COLO668 (cell line): ENCODE measurements around the gene MOGAT1.
"Not testable (repeated sequence)": the region's sequence is repeated elsewhere in the genome, so short reads cannot be mapped to it uniquely, and the experiment has no call there.

Experiments
- DNase-seq: peaks from one replicate; lab custom pipeline; 2025; ENCODE audit not compliant: unreplicated experiment; lab: John Stamatoyannopoulos, UW

MOGAT1 gene

GRCh38 chr2:222669353-222669752 is 2.1 kb upstream of the MOGAT1 start:
- no peak for DNase-seq

GRCh38 chr2:222670191-222671038 is 1.0 kb upstream of the MOGAT1 start:
- no peak for DNase-seq

GRCh38 chr2:222672068-222672401 is 577 bp downstream of the MOGAT1 start:
- no peak for DNase-seq

GRCh38 chr2:222673273-222673672 is 1.8 kb downstream of the MOGAT1 start:
- no peak for DNase-seq

GRCh38 chr2:222673883-222674282 is 2.4 kb downstream of the MOGAT1 start:
- no peak for DNase-seq

- DNase-seq: no peak
These were observed 6.5 kb downstream of the MOGAT1 start for GRCh38 chr2:222677981-222678380.

GRCh38 chr2:222683805-222684204 is 12.3 kb downstream of the MOGAT1 start:
- DNase-seq: no peak

- no peak for DNase-seq
These were observed 14.8 kb downstream of the MOGAT1 start for GRCh38 chr2:222686086-222686750.

- DNase-seq: no peak
These were observed 17.5 kb downstream of the MOGAT1 start for GRCh38 chr2:222688917-222689316.

GRCh38 chr2:222689322-222689721 is 17.9 kb downstream of the MOGAT1 start:
- DNase-seq: no peak

GRCh38 chr2:222690564-222691200 is 19.2 kb downstream of the MOGAT1 start:
- DNase-seq: peak; percentile 80

- not testable (repeated sequence) for DNase-seq
These were observed 22.0 kb downstream of the MOGAT1 start for GRCh38 chr2:222693413-222693812.

GRCh38 chr2:222693837-222694236 is 22.4 kb downstream of the MOGAT1 start:
- DNase-seq: no peak

- no peak for DNase-seq
These were observed 26.8 kb downstream of the MOGAT1 start for GRCh38 chr2:222698276-222698675.

- DNase-seq: no peak
These were observed 29.8 kb downstream of the MOGAT1 start for GRCh38 chr2:222701233-222701632.

- no peak for DNase-seq
These were observed 30.3 kb downstream of the MOGAT1 start for GRCh38 chr2:222701721-222702131.

GRCh38 chr2:222703091-222703490 is 31.6 kb downstream of the MOGAT1 start:
- DNase-seq: no peak

GRCh38 chr2:222703886-222704285 is 32.4 kb downstream of the MOGAT1 start:
- DNase-seq: no peak

GRCh38 chr2:222706616-222707015 is 35.2 kb downstream of the MOGAT1 start:
- DNase-seq: no peak

GRCh38 chr2:222707102-222707688 is 35.7 kb downstream of the MOGAT1 start:
- DNase-seq: no peak

- no peak for DNase-seq
These were observed 36.3 kb downstream of the MOGAT1 start for GRCh38 chr2:222707689-222708273.
